ENCODE measurements around the gene LDAF1. TPM values are rescaled to one million over a fixed set of nuclear protein-coding genes. Genes with fewer than 3 reads are reported as not detected.

The LDAF1 gene
- total RNA-seq: 21.4 and 28.3 TPM in 2 replicates

GRCh38 chr16:21158208-21159110, at the start of gene LDAF1:
LDAF1 (plus strand) TSS chr16:21158674; CDS start chr16:21161183, 2,509 bp downstream.

GRCh38 chr16:21150375-21151001, 8.0 kb upstream of the LDAF1 start, which contains the start of gene DNAH3:
DNAH3 (minus strand) TSS chr16:21150846; CDS start chr16:21150319, 527 bp downstream.

DNA sequence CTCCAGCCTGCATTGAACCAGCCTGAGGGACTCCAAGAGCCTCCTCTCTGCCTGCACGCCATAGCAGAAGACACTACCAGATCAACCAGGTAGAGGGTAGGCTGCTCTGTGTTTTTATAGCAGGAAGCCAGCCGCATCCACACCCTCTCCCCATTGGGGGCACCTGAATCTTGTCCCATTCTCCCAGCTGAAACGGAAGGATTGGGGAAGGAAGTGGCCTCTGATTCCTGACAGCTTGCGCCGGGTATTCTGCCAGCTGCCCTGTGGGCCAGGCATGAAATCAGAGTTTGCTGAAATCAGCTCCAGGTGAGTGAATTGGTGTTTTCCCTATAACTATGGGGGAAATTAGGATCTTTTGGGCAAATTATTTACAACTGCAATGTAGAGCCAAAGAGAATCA, 53.0 kb downstream of the LDAF1 start, which contains the start of gene ZP2:
Gene ZP2, minus strand, starts transcription at position 89 of the 400 bp plus-strand sequence. Its CDS starts 27 bp downstream, at position 62.

Other genes starting within 250 kb of the LDAF1 start
- gene DNAH3, start 7.8 kb upstream of the LDAF1 start, total RNA-seq: under 0.01 and 0.07 TPM in 2 replicates
- not detected in 2 replicates for gene ZP2, start 52.9 kb downstream of the LDAF1 start, total RNA-seq
- not detected in 2 replicates for gene ANKS4B, start 75.0 kb downstream of the LDAF1 start, total RNA-seq
- gene CRYM, start 119.6 kb downstream of the LDAF1 start, total RNA-seq: not detected in 2 replicates

All from thoracic aorta endothelial cell (primary cell).